ENCODE data around the gene PPP1R37.
A peak's percentile ranks its signal among the peaks of the same experiment; 100 is the strongest.

Gene PPP1R37

GRCh38 chr19:45173816-45174215 lies 80.8 kb downstream of the PPP1R37 start:
- DNase-seq = no peak

GRCh38 chr19:45175515-45176345 lies 82.8 kb downstream of the PPP1R37 start:
- no peak for DNase-seq

GRCh38 chr19:45177817-45178261 lies 84.9 kb downstream of the PPP1R37 start, which contains the start of gene TRAPPC6A:
Gene TRAPPC6A (minus strand): TSS chr19:45178237. CDS start chr19:45178218, 19 bp downstream.
- no peak for DNase-seq

GRCh38 chr19:45178262-45179071 lies 85.5 kb downstream of the PPP1R37 start, which contains the start of gene BLOC1S3:
Gene BLOC1S3 (plus strand): TSS chr19:45178784. CDS start chr19:45179297, 513 bp downstream.
- DNase-seq = peak; percentile 99

GRCh38 chr19:45179072-45179891 lies 86.3 kb downstream of the PPP1R37 start:
- DNase-seq = no peak

GRCh38 chr19:45179892-45180370 lies 87.0 kb downstream of the PPP1R37 start:
- no peak for DNase-seq

GRCh38 chr19:45180936-45181335 lies 88.0 kb downstream of the PPP1R37 start:
- DNase-seq = no peak

- no peak for DNase-seq
These were observed 89.8 kb downstream of the PPP1R37 start for GRCh38 chr19:45182758-45183157.

GRCh38 chr19:45184115-45184514 lies 91.1 kb downstream of the PPP1R37 start:
- no peak for DNase-seq

GRCh38 chr19:45186509-45187334 lies 93.7 kb downstream of the PPP1R37 start:
- no peak for DNase-seq

GRCh38 chr19:45187421-45188100 lies 94.6 kb downstream of the PPP1R37 start:
- DNase-seq = peak; percentile 58

- DNase-seq = no peak
These were observed 97.0 kb downstream of the PPP1R37 start for GRCh38 chr19:45189971-45190370.

- DNase-seq = no peak
These were observed 98.4 kb downstream of the PPP1R37 start for GRCh38 chr19:45191375-45191774.

- no peak for DNase-seq
These were observed 102.8 kb downstream of the PPP1R37 start for GRCh38 chr19:45195764-45196163.
